Gastrocnemius medialis (tissue), 4 donors: ENCODE measurements around the gene C2orf80.

Experiments used
- CTCF ChIP-seq, 5 experiments: fragments of 450-650 bp in 3 of 5; fragments of 200-600 bp in 2 of 5; sonication (generic) in 2 of 5; IDR thresholded peaks in 4 of 5; conservative IDR thresholded peaks in 1 of 5; 1 replicate in 4 of 5; 2 replicates in 1 of 5; pipeline ENCODE4 v1.5.1; 2016 to 2019; ENCODE audit warnings: antibody characterized with exemption in 5 of 5, mild to moderate bottlenecking in 3 of 5, moderate library complexity in 3 of 5
- POLR2A ChIP-seq, 2 donors: fragments of 450-650 bp; IDR thresholded peaks; one replicate each; pipeline ENCODE4 v1.6.1; 2017; ENCODE audit warnings: antibody characterized with exemption in 2 of 2, mild to moderate bottlenecking in 2 of 2, moderate library complexity in 2 of 2

- TF ChIP-seq CTCF (IDR thresholded peaks at IDR 0.05 in 4 of 5, conservative IDR thresholded peaks at IDR 0.05 in 1 of 5) (no peak), POLR2A (IDR thresholded peaks at IDR 0.05) (no peak)
Measured at GRCh38 chr2:208128136-208128535, 61.7 kb downstream of the C2orf80 start.
